WTC11 (cell line): ENCODE results near the gene MRPS18B. TPM values are rescaled to one million over a fixed set of nuclear protein-coding genes. Genes with fewer than 3 reads are reported as not detected.

Experiments used
- ATAC-seq: fragments of 200-7000 bp; cut with Tn5 transposase; 2 replicates; pipeline ENCODE4 v1.10.0; 2021; ENCODE audit warnings: mild to moderate bottlenecking, moderate library complexity
- CTCF ChIA-PET: fragments of 300-600 bp; sonication (Branson Sonifier 250); formaldehyde crosslinking; loops from one replicate; lab custom pipeline; 2021; ENCODE audit warnings: antibody characterized with exemption; lab: Charles Lee
- POLR2A ChIA-PET: fragments of 350-600 bp; sonication (Branson Sonifier 250); formaldehyde crosslinking; loops from one replicate; lab custom pipeline; 2021; ENCODE audit warnings: antibody characterized with exemption; lab: Charles Lee
- DNase-seq: peaks from one replicate; pipeline ENCODE4 v3.0.0; 2021; ENCODE audit warnings: low spot score
- H3K27ac Mint-ChIP-seq: 2 replicates; pipeline ENCODE4 v1.8.0; 2021; ENCODE audit warnings: mixed read lengths
- H3K27me3 Mint-ChIP-seq: 2 replicates; pipeline ENCODE4 v1.8.0; 2021; ENCODE audit warnings: low read depth, mild to moderate bottlenecking, moderate library complexity, mixed read lengths
- H3K36me3 Mint-ChIP-seq: 2 replicates; pipeline ENCODE4 v1.8.0; 2021; ENCODE audit warnings: mixed read lengths
- H3K4me1 Mint-ChIP-seq: 2 replicates; pipeline ENCODE4 v1.8.0; 2022; ENCODE audit warnings: mixed read lengths
- H3K4me3 Mint-ChIP-seq: 2 replicates; pipeline ENCODE4 v1.8.0; 2021; ENCODE audit warnings: mild to moderate bottlenecking, moderate library complexity, mixed read lengths
- H3K9me3 Mint-ChIP-seq: 2 replicates; pipeline ENCODE4 v1.8.0; 2021; ENCODE audit warnings: mixed read lengths
- ATF1 ChIP-seq: sonication (generic); formaldehyde crosslinking; IDR thresholded peaks from 2 replicates; pipeline ENCODE4 v1.8.1; 2023; ENCODE audit warnings: mild to moderate bottlenecking, moderate library complexity, missing genetic modification reagents
- CBFB ChIP-seq: sonication (generic); formaldehyde crosslinking; IDR thresholded peaks from 2 replicates; pipeline ENCODE4 v1.8.1; 2022; ENCODE audit warnings: mild to moderate bottlenecking, low read depth, missing genetic modification reagents
- ESRRA ChIP-seq: sonication (generic); formaldehyde crosslinking; IDR thresholded peaks from 2 replicates; pipeline ENCODE4 v1.8.1; 2022; ENCODE audit warnings: mild to moderate bottlenecking, missing genetic modification reagents, borderline replicate concordance
- GABPB1 ChIP-seq: sonication (generic); formaldehyde crosslinking; IDR thresholded peaks from 2 replicates; pipeline ENCODE4 v1.8.1; 2023; ENCODE audit warnings: mild to moderate bottlenecking, missing genetic modification reagents
- NFE2L1 ChIP-seq: sonication (generic); formaldehyde crosslinking; IDR thresholded peaks from 2 replicates; pipeline ENCODE4 v1.8.1; 2023; ENCODE audit warnings: missing genetic modification reagents
- OVOL2 ChIP-seq: fragments of 250-450 bp; sonication (Bioruptor Pico); IDR thresholded peaks from 2 replicates; pipeline ENCODE4 v1.9.0; 2021; ENCODE audit warnings: mild to moderate bottlenecking, borderline replicate concordance
- SMAD4 ChIP-seq: sonication (generic); formaldehyde crosslinking; IDR thresholded peaks from 2 replicates; pipeline ENCODE4 v1.8.0; 2022; ENCODE audit warnings: mild to moderate bottlenecking, missing genetic modification reagents
- SOX15 ChIP-seq: fragments of 250-450 bp; sonication (Bioruptor Pico); IDR thresholded peaks from 2 replicates; pipeline ENCODE4 v1.9.0; 2021; ENCODE audit warnings: mild to moderate bottlenecking
- TEAD1 ChIP-seq: sonication (generic); formaldehyde crosslinking; IDR thresholded peaks from 2 replicates; pipeline ENCODE4 v1.8.0; 2022; ENCODE audit warnings: mild to moderate bottlenecking, missing genetic modification reagents
- TEAD4 ChIP-seq: sonication (generic); formaldehyde crosslinking; IDR thresholded peaks from 2 replicates; pipeline ENCODE4 v1.8.0; 2022; ENCODE audit warnings: mild to moderate bottlenecking, missing genetic modification reagents
- ZBTB21 ChIP-seq: sonication (generic); formaldehyde crosslinking; IDR thresholded peaks from 2 replicates; pipeline ENCODE4 v1.8.1; 2023; ENCODE audit warnings: mild to moderate bottlenecking, missing genetic modification reagents, borderline replicate concordance
- ZNF219 ChIP-seq: sonication (generic); formaldehyde crosslinking; IDR thresholded peaks from 2 replicates; pipeline ENCODE4 v1.8.0; 2023; ENCODE audit warnings: missing genetic modification reagents, mild to moderate bottlenecking, borderline replicate concordance
- ZNF317 ChIP-seq: sonication (generic); formaldehyde crosslinking; IDR thresholded peaks from 2 replicates; pipeline ENCODE4 v1.8.1; 2023; ENCODE audit warnings: low read depth, mild to moderate bottlenecking, moderate library complexity, missing genetic modification reagents, borderline replicate concordance
- ZNF423 ChIP-seq: fragments of 250-450 bp; sonication (Bioruptor Pico); IDR thresholded peaks from 2 replicates; pipeline ENCODE4 v2.1.2; 2022; ENCODE audit warnings: mild to moderate bottlenecking, moderate library complexity
- total RNA-seq: library from RNA; stranded (reverse); gene quantifications from 3 replicates; pipeline ENCODE4 v1.2.3, GENCODE V29; 2021
- TF ChIP-seq, protein P1 (sequence below): sonication (generic); formaldehyde crosslinking; IDR thresholded peaks from 2 replicates; pipeline ENCODE4 v1.8.1; 2023; ENCODE audit warnings: mild to moderate bottlenecking, missing genetic modification reagents
- TF ChIP-seq, protein P2 (sequence below): sonication (generic); formaldehyde crosslinking; conservative IDR thresholded peaks from 2 replicates; pipeline ENCODE4 v1.8.1; 2022; ENCODE audit warnings: mild to moderate bottlenecking, missing genetic modification reagents
- TF ChIP-seq, protein P3 (sequence below): fragments of 250-450 bp; sonication (Bioruptor Pico); IDR thresholded peaks from 2 replicates; pipeline ENCODE4 v1.9.0; 2021; ENCODE audit warnings: moderate library complexity, mild to moderate bottlenecking, inconsistent platforms, borderline replicate concordance
- TF ChIP-seq, protein P4 (sequence below): fragments of 250-450 bp; sonication (Bioruptor Pico); IDR thresholded peaks from 2 replicates; pipeline ENCODE4 v1.9.0; 2021; ENCODE audit warnings: mild to moderate bottlenecking, borderline replicate concordance
- TF ChIP-seq, protein P5 (sequence below): sonication (generic); formaldehyde crosslinking; IDR thresholded peaks from 2 replicates; pipeline ENCODE4 v1.8.0; 2022; ENCODE audit warnings: mild to moderate bottlenecking, missing genetic modification reagents
- TF ChIP-seq, protein P6 (sequence below): fragments of 250-450 bp; sonication (Bioruptor Pico); IDR thresholded peaks from 2 replicates; pipeline ENCODE4 v2.1.2; 2022; ENCODE audit warnings: mild to moderate bottlenecking, moderate library complexity
- TF ChIP-seq, protein P7 (sequence below): sonication (generic); formaldehyde crosslinking; IDR thresholded peaks from 2 replicates; pipeline ENCODE4 v1.8.1; 2022; ENCODE audit warnings: mild to moderate bottlenecking, missing genetic modification reagents, moderate library complexity, borderline replicate concordance
- TF ChIP-seq, protein P8 (sequence below): sonication (generic); formaldehyde crosslinking; IDR thresholded peaks from 2 replicates; pipeline ENCODE4 v1.8.1; 2022; ENCODE audit warnings: low read depth, mild to moderate bottlenecking, moderate library complexity, missing genetic modification reagents, borderline replicate concordance

The MRPS18B gene
- total RNA-seq, 1 experiment from 2014 or later = 67.8 TPM

DNA sequence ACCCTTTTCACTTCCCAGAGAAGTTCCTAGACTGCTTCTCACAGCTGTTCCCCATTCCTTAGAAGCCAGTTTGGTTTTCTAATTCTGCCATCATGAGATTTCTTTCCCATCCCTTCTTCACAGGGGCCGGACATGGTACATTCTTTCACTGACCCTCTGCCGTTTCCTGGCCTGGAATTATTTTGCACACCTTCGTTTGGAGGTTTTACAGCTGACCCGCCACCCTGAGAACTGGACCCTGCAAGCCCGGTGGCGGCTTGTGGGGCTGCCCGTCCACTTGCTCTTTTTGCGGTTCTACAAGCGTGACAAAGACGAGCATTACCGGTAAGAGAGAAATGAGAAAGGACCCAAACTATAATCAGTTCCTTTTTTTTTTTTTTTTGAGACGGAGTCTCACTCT lies 33.5 kb downstream of the MRPS18B start:
- Mint-ChIP-seq H3K36me3 (peaks cover 43% of the 10 kb centered on the region), H3K9me3 (no peaks in the 10 kb centered on the region), H3K27me3 (no peaks in the 10 kb centered on the region), H3K4me3 (no peak overlapping the region), H3K4me1 (peaks cover 12% of the 10 kb centered on the region), H3K27ac (peak overlapping the region; percentile 80; the same call in 1 of the 2 replicates)
- CTCF ChIA-PET = interaction anchor here (0.7 to 1.2 kb wide), 4 partner anchors 21 to 79 kb away, joined by 3 to 6 read pairs (median 3); partner anchors contain the start of gene DHX16
- DNase-seq (no peak), ATAC-seq (no peak)
- TF ChIP-seq, protein P1, sequence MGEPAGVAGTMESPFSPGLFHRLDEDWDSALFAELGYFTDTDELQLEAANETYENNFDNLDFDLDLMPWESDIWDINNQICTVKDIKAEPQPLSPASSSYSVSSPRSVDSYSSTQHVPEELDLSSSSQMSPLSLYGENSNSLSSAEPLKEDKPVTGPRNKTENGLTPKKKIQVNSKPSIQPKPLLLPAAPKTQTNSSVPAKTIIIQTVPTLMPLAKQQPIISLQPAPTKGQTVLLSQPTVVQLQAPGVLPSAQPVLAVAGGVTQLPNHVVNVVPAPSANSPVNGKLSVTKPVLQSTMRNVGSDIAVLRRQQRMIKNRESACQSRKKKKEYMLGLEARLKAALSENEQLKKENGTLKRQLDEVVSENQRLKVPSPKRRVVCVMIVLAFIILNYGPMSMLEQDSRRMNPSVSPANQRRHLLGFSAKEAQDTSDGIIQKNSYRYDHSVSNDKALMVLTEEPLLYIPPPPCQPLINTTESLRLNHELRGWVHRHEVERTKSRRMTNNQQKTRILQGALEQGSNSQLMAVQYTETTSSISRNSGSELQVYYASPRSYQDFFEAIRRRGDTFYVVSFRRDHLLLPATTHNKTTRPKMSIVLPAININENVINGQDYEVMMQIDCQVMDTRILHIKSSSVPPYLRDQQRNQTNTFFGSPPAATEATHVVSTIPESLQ (CRISPR knock-in tag) = no peak
- TF ChIP-seq, protein P2, sequence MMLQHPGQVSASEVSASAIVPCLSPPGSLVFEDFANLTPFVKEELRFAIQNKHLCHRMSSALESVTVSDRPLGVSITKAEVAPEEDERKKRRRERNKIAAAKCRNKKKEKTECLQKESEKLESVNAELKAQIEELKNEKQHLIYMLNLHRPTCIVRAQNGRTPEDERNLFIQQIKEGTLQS (CRISPR knock-in tag) = no peak
- no peak for TF ChIP-seq ZNF219 (CRISPR knock-in tag)
- TF ChIP-seq, protein P3, sequence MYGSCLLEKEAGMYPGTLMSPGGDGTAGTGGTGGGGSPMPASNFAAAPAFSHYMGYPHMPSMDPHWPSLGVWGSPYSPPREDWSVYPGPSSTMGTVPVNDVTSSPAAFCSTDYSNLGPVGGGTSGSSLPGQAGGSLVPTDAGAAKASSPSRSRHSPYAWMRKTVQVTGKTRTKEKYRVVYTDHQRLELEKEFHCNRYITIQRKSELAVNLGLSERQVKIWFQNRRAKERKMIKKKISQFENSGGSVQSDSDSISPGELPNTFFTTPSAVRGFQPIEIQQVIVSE (CRISPR knock-in tag) = no peak
- TF ChIP-seq TEAD1 (CRISPR knock-in tag) = no peak
- no peak for TF ChIP-seq SOX15 (CRISPR knock-in tag)
- TF ChIP-seq CBFB (CRISPR knock-in tag) = no peak
- no peak for TF ChIP-seq ZNF317
- TF ChIP-seq, protein P4, sequence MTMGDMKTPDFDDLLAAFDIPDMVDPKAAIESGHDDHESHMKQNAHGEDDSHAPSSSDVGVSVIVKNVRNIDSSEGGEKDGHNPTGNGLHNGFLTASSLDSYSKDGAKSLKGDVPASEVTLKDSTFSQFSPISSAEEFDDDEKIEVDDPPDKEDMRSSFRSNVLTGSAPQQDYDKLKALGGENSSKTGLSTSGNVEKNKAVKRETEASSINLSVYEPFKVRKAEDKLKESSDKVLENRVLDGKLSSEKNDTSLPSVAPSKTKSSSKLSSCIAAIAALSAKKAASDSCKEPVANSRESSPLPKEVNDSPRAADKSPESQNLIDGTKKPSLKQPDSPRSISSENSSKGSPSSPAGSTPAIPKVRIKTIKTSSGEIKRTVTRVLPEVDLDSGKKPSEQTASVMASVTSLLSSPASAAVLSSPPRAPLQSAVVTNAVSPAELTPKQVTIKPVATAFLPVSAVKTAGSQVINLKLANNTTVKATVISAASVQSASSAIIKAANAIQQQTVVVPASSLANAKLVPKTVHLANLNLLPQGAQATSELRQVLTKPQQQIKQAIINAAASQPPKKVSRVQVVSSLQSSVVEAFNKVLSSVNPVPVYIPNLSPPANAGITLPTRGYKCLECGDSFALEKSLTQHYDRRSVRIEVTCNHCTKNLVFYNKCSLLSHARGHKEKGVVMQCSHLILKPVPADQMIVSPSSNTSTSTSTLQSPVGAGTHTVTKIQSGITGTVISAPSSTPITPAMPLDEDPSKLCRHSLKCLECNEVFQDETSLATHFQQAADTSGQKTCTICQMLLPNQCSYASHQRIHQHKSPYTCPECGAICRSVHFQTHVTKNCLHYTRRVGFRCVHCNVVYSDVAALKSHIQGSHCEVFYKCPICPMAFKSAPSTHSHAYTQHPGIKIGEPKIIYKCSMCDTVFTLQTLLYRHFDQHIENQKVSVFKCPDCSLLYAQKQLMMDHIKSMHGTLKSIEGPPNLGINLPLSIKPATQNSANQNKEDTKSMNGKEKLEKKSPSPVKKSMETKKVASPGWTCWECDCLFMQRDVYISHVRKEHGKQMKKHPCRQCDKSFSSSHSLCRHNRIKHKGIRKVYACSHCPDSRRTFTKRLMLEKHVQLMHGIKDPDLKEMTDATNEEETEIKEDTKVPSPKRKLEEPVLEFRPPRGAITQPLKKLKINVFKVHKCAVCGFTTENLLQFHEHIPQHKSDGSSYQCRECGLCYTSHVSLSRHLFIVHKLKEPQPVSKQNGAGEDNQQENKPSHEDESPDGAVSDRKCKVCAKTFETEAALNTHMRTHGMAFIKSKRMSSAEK = no peak
- no peak for TF ChIP-seq SMAD4 (CRISPR knock-in tag)
- no peak for TF ChIP-seq ESRRA
- no peak for TF ChIP-seq GABPB1
- POLR2A ChIA-PET = interaction anchor here (1.0 to 1.2 kb wide), 2 partner anchors 21 to 38 kb away, joined by 3 read pairs; partner anchors contain the start of gene DHX16

DNA sequence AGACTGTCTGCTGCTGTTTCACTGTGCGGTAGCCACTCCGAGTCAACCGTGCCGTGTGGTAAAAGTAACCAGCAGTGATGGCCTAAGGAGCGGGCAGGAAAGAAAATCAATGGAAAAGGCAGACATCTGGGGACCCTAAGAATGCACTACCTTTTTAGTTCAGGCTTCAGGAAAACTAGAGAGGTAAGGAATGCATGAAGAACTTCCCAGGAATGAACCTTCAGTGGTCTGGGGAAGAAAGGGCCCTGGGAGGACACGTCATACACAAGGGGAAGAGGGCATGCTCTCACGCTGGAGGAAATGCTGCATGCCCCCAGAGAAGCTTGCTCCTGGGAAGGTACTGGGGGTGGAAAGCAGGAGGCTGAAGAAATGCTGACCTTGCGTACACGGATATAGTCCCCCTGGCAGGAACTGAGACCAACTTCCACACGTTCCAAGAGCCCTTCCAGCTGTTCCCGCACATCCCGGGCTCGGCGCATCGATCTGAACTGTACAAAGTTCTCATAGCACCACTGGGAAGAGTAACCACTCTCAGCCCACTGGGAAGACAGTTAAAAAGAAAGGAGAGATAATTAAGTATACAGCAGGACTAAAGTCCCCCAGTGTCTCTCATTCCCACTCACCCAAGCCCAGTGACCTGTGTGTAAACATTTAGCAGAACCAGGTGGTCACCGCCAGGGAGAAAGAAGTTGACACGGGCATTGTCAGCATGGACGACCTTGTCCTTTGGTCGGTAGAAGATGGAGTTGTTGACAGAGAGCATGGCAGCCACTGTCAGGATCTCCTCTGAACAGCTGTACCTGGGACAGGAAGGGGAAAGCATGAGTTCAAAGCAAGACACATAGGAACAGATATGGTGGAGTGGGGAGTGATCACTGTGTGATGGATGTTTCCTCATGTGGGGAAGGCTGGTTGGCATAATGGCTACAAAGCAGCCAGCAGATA lies 37.4 kb downstream of the MRPS18B start:
- POLR2A ChIA-PET = no interaction called here
- DNase-seq = no peak
- no peak overlapping the region for H3K4me3 Mint-ChIP-seq
- H3K36me3 Mint-ChIP-seq = peaks cover 68% of the 10 kb centered on the region
- no peaks in the 10 kb centered on the region for H3K4me1 Mint-ChIP-seq
- no peak overlapping the region for H3K27ac Mint-ChIP-seq
- no peaks in the 10 kb centered on the region for H3K27me3 Mint-ChIP-seq
- CTCF ChIA-PET = no interaction called here
- no peak for ATAC-seq
- H3K9me3 Mint-ChIP-seq = no peaks in the 10 kb centered on the region
- TF ChIP-seq, protein P5, sequence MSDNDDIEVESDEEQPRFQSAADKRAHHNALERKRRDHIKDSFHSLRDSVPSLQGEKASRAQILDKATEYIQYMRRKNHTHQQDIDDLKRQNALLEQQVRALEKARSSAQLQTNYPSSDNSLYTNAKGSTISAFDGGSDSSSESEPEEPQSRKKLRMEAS (CRISPR knock-in tag) = no peak
- TF ChIP-seq TEAD4 (CRISPR knock-in tag) = no peak
- no peak for TF ChIP-seq ZBTB21 (CRISPR knock-in tag)
- TF ChIP-seq, protein P6, sequence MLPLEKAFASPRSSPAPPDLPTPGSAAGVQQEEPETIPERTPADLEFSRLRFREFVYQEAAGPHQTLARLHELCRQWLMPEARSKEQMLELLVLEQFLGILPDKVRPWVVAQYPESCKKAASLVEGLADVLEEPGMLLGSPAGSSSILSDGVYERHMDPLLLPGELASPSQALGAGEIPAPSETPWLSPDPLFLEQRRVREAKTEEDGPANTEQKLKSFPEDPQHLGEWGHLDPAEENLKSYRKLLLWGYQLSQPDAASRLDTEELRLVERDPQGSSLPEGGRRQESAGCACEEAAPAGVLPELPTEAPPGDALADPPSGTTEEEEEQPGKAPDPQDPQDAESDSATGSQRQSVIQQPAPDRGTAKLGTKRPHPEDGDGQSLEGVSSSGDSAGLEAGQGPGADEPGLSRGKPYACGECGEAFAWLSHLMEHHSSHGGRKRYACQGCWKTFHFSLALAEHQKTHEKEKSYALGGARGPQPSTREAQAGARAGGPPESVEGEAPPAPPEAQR = no peak
- TF ChIP-seq OVOL2 = no peak
- TF ChIP-seq, protein P7, sequence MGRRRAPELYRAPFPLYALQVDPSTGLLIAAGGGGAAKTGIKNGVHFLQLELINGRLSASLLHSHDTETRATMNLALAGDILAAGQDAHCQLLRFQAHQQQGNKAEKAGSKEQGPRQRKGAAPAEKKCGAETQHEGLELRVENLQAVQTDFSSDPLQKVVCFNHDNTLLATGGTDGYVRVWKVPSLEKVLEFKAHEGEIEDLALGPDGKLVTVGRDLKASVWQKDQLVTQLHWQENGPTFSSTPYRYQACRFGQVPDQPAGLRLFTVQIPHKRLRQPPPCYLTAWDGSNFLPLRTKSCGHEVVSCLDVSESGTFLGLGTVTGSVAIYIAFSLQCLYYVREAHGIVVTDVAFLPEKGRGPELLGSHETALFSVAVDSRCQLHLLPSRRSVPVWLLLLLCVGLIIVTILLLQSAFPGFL (CRISPR knock-in tag) = no peak
- TF ChIP-seq ATF1 (CRISPR knock-in tag) = no peak
- TF ChIP-seq NFE2L1 (CRISPR knock-in tag) = no peak
- TF ChIP-seq ZNF423 = no peak
- no peak for TF ChIP-seq TEAD1 (CRISPR knock-in tag)
- TF ChIP-seq, protein P8, sequence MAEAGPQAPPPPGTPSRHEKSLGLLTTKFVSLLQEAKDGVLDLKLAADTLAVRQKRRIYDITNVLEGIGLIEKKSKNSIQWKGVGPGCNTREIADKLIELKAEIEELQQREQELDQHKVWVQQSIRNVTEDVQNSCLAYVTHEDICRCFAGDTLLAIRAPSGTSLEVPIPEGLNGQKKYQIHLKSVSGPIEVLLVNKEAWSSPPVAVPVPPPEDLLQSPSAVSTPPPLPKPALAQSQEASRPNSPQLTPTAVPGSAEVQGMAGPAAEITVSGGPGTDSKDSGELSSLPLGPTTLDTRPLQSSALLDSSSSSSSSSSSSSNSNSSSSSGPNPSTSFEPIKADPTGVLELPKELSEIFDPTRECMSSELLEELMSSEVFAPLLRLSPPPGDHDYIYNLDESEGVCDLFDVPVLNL (CRISPR knock-in tag) = no peak
